ENCODE measurements around the gene PRR30.

PRR30 gene

DNA sequence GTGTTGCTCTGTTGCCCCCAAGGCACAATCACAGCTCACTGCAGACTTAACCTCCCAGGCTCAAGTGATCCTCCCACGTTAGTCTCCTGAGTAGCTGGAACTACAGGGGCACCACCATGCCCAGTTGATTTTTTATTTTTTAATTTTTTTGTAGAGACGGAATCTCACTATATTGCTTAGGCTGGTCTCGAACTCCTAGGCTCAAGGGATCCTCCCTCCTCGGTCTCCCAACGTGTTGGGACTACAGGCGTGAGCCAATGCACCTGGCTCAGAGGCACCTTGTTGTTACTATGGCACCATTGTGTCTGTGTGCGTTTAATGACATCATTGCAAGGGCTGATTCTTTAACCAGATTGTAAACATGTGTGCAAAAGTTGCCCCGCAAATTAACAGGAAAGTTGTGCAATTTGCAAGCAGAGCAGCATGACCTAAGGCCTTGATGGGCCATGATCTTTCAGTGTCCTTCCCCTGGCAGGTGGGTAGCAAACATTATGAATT is 32.2 kb upstream of the PRR30 start:
- DNase-seq = no peak
- no peak overlapping the region for H3K27ac ChIP-seq
- H3K4me3 ChIP-seq (ENCODE audit: low read depth, low read length) = no peak overlapping the region
- no peaks in the 10 kb centered on the region for H3K36me3 ChIP-seq
- TF ChIP-seq CTCF (IDR thresholded peaks at IDR 0.05; ENCODE audit: low read depth, low read length) = no peak
- no peaks in the 10 kb centered on the region for H3K9me3 ChIP-seq (ENCODE audit: severe bottlenecking)
- no peaks in the 10 kb centered on the region for H3K27me3 ChIP-seq (ENCODE audit: insufficient read depth, low read depth, severe bottlenecking)

DNA sequence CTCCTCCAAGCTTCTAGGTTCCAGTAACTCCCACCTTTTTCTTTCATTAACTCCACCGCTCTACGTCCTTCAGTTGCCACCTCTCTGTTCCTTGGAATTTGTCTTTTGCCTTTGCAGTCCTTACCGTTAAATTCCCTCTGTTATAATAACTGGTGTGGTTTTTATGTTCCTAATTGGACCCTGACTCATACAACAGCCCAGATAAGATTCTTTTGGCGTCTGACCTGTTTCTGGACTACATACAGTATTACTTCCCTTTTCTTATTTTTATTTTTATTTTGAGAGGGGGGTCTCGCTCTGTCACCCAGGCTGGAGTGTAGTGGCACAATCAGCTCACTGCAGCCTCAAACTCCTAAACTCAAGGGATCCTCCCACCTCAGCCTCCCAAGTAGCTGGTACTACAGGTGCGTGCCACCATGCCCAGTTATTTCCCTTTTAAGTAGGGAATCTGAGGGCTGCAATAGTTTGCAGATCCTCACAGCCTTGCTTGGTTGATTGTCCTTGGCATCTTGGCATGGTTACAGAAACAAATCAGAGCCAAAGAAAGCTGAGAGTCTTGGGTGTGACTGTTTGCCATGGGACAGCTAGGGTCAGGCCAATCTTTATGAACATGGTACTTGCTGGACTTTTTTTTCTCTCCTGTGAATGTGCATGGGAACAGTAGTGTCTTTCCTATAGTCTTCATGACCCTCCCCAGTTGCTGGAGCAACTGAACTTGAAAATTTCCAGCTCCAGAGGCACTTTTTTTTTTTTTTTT is 31.5 kb upstream of the PRR30 start:
- DNase-seq = no peak
- H3K36me3 ChIP-seq = no peaks in the 10 kb centered on the region
- no peak overlapping the region for H3K27ac ChIP-seq
- TF ChIP-seq CTCF (IDR thresholded peaks at IDR 0.05; ENCODE audit: low read depth, low read length) = no peak
- H3K4me3 ChIP-seq (ENCODE audit: low read depth, low read length) = no peak overlapping the region
- no peaks in the 10 kb centered on the region for H3K27me3 ChIP-seq (ENCODE audit: insufficient read depth, low read depth, severe bottlenecking)
- H3K9me3 ChIP-seq (ENCODE audit: severe bottlenecking) = no peaks in the 10 kb centered on the region

DNA sequence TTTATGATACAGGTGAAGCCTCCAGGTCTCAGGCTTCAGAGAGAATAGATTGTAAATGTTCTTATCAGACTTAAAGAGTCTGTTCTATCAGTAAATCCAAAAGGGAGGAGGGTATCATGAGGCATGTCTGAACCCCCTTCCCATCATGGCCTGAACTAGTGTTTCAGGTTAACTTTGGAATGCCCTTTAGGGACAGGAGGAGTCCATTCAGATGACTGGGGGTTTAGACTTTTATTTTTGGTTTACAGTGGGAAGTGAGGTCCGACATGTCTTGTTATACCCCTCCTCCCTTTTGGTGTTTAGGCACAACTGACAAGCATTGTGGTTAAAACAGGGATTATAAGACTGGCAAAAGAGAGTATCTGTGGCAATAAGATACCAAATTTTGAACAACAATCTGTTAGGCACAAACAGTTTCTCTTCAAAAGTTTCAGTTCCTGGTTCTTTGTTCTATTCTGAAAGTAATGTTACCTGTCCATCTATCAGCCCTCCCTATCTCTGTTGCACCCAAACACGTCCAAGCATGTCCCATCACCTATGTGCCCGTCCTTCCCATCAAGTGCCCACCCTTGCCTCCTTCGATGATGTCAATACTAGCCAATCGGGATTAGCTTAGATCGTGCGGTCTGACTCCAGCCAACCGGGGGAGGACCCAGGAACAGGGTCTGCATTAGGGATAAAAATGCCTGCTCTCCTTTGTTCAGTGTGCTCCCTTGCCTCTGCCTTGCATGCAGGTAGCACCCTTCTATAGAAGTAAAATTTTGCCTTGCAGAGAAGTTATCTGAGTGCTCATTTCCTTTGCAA is 26.0 kb upstream of the PRR30 start:
- H3K4me3 ChIP-seq (ENCODE audit: low read depth, low read length) = no peak overlapping the region
- DNase-seq = no peak
- TF ChIP-seq CTCF (IDR thresholded peaks at IDR 0.05; ENCODE audit: low read depth, low read length) = no peak
- H3K27me3 ChIP-seq (ENCODE audit: insufficient read depth, low read depth, severe bottlenecking) = no peaks in the 10 kb centered on the region
- H3K36me3 ChIP-seq = no peaks in the 10 kb centered on the region
- H3K27ac ChIP-seq = no peak overlapping the region
- H3K9me3 ChIP-seq (ENCODE audit: severe bottlenecking) = peaks cover 3% of the 10 kb centered on the region

DNA sequence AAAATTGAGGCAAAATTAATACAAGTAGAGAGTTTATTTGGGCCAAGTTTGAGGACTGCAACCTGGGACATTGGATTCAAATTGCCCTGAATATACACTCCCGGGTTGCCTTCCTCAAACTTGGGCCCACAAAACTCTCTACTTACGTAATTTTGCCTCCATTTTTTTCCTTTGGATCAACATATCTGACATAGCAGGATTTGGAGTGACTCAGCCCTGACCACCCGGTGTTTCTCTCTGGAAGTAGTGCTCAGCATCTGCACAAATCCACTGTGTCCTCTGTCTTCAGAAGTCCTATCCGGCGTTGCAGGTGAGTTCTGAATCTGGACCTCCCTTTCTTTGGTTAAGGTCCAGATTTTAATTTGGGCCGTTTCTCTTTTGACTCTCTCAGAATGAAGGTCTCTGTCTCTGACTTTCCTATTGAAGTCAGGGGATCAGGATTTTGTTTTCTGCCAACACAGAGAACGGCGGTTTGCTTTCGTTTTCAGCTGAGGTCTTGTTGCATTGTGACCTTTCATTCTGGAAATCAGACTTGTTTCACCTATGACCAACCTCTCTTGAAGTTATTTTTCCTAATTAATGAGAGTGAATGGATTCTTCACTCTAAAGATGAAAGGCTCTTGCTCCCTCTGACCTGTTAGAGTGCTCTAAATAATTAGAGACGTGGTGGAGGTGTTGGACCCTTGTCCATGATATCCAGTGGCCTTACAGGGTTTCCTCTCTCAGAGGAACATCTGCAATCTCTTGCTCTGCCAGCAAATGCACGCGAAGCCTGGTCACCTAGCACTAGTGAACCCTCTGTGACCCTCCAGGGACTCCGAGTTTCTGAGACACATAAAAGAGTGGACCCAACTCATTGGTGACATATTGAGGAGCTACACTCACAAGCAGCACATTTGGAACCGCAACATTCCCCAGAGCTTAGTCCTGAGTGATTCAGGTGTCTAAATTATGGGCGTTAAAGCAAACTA is 23.2 kb upstream of the PRR30 start:
- no peak for TF ChIP-seq CTCF (IDR thresholded peaks at IDR 0.05; ENCODE audit: low read depth, low read length)
- Histone ChIP-seq H3K27ac (no peak overlapping the region), H3K4me3 (ENCODE audit: low read depth, low read length) (no peak overlapping the region), H3K36me3 (no peaks in the 10 kb centered on the region), H3K27me3 (ENCODE audit: insufficient read depth, low read depth, severe bottlenecking) (no peaks in the 10 kb centered on the region), H3K9me3 (ENCODE audit: severe bottlenecking) (peaks cover 3% of the 10 kb centered on the region)
- no peak for DNase-seq

DNA sequence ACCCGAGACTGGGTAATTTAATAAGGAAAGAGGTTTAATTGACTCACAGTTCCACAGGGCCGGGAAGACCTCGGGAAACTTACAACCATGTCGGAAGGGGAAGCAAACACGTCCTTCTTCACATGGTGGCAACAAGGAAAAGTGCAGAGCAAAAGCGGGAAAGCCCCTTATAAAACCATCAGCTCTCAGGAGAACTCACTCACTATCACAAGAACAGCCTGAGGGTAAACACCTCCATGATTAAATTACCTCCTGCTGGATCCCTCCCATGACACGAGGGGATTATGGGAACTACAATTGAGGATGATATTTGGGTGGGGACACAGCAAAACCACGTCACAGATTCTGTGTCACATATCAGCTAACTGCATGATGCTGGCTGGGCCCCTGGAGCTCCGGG is 21.0 kb upstream of the PRR30 start:
- H3K27ac ChIP-seq = no peak overlapping the region
- peaks cover 2% of the 10 kb centered on the region for H3K9me3 ChIP-seq (ENCODE audit: severe bottlenecking)
- H3K4me3 ChIP-seq (ENCODE audit: low read depth, low read length) = no peak overlapping the region
- H3K27me3 ChIP-seq (ENCODE audit: insufficient read depth, low read depth, severe bottlenecking) = no peaks in the 10 kb centered on the region
- no peak for TF ChIP-seq CTCF (IDR thresholded peaks at IDR 0.05; ENCODE audit: low read depth, low read length)
- H3K36me3 ChIP-seq = no peaks in the 10 kb centered on the region
- no peak for DNase-seq

Data from WERI-Rb-1 (cell line).